ENCODE measurements around the gene C4orf50.
"Not testable (repeated sequence)": the region's sequence is repeated elsewhere in the genome, so short reads cannot be mapped to it uniquely, and the experiment has no call there.

Gene C4orf50

DNA sequence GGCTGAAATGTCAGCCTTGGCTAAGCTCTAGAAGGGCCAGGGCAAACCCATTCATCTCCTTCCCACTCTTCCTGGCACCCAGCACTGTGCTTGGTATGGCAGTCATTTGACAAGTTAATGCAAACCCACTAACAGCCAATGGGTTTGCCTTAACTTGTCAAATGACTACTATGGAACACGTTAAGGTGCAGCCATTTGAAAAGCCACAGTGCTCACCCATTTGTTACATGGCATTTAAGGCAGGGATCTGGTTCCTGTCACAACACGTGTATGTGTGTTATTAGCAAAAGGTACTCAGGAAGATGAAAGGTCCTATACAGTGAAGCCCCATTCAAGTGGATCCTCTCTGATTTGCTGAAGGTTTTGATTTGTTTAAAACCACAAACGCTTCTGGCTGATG lies 132.5 kb downstream of the C4orf50 start:
- DNase-seq, result no peak

DNA sequence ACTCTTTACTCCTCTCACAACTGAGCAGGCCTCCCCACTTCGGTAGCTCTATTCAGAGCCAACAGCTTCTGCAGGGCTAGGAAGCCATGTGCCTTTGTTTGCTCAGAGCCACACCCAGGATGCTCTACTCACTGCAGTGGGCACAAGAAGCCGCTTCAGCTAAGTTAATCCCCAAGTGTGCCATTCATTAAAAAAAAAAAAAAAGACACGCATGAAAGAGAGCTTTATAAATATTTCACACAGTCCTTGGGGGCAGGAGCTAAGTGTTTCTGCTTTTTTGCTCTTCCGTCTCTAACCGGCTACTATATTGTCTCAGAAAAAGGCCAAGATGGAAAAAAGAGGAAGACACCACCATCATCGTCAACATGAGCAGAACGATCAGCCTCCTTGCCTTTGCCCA lies 133.4 kb downstream of the C4orf50 start:
- no peak for DNase-seq

GRCh38 chr4:5883916-5884315 lies 134.3 kb downstream of the C4orf50 start:
- no peak for DNase-seq

DNA sequence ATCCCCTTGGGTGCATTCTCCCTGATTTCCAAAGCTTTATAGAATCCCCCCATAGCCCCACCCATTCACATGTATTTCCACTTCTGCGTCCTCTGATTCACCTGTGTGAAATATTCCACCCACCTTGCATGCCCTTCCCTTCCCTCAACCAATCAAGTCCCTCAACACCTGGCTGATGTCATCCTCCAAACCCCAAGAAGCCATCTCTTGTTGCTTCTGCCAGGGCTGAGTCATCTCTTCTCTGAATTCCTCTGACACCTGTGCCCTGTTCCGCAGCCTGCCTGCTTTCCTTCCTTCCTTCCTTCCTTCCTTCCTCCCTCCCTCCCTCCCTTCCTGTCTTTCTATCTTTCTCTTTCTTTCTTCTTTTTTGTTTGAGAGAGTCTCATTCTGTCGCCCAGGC lies 135.3 kb downstream of the C4orf50 start:
- DNase-seq, result no peak

DNA sequence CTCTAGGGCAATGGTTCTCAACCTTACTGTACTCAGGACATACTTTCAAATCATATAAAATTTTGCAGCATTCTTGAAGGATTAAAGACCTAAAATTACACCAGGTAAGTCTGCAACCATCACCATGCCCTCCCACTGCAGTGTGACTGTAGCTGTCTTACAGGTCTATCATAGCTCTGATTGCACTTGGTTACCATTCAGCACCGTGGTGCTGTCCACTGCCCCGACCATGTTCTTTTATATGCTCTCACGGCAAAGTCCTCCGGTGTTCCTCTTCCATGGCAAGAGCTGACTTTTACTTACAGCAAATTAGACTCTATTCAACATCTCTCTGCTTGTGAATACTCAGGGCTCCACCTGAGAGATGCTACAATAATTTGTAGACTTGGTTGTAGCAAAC lies 136.9 kb downstream of the C4orf50 start:
- no peak for DNase-seq

DNA sequence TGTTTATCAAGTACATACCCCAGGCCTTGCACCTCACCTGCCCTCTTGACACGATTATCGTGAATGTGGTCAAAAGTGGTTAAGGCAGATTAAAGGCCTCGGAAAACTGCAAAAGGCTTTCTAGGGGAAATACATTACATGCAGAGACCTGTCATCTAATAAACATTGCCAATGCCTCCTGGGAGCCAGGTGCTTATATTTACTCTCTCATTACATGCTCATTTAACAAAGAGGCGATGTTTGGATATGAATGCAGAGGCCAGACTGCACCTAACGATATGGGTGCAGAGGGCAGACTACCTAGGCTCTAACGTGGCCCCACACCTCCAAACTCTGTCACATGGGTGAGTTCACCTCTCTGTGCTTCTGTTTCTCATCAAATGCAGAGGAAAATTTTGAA lies 139.9 kb downstream of the C4orf50 start:
- no peak for DNase-seq

DNA sequence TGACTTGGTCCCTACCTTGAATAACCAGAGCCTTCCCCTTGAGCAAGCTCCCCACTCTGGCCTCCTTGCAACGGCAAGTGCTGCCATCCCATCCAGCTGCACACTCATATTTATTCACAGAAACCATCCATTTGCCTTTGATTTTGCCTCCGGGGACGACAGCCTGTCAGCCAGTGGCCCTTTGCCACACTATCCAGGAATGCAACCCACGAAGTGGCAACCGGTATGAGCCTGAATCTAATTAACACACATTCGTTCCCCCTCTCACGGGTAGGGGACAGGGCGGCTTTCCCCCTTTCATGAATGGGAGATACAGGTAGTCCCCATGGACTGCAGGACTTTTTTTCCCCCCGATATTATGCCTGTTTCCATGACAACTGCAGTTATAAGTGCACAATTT lies 140.8 kb downstream of the C4orf50 start:
- DNase-seq, result no peak

- DNase-seq, result no peak
Observed at GRCh38 chr4:5874811-5875449, 143.3 kb downstream of the C4orf50 start.

DNA sequence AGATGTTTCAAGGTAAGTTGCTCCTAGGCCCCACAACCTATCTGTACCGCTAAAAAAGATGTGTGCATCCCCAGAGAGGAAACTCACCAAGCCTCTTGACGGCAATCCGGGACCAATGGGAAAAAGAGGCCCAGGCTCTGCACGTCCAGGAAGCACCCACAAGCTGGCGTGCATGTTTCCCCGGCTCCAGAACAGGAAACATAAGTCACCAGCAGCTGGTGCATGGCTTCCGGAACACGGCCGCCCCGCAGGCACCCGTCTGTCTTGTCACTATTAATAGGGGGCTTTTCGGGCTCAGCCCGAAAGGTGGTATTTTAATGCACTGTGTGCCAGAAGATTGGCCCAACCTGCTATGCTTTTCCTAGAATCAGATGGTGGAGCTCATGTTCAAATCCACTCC lies 147.5 kb downstream of the C4orf50 start:
- DNase-seq, result no peak

DNA sequence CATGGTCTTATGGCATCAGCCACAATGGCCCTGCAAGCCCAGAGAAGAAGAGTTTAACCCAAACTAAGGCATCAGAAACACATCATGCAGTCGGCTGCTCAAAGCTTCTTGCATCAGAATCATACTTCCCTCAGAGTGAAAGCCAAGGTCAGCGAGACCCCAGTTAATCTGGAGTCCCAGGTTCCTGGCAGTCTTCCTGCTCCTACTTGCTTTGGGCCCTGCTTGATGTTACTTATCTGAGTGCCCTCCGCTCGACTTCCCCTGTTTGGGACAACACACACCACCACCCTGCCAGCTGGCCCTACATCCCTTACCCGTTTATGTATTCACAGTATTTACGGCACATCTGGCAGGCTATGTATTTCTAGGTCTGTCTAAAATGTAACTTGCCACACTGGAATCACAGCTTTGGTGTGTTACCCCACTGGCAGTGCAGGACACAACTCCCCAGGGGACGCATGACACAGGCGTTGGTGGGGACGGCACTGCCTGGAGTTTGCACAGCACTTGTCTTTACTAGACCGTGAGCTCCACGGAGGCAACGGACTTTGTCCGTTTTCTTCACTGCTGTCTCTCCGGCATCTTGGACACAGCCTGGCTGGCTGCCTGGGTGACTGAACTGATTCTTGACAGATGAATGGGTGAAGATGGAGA lies 148.1 kb downstream of the C4orf50 start:
- no peak for DNase-seq

GRCh38 chr4:5867866-5868265 lies 150.4 kb downstream of the C4orf50 start:
- no peak for DNase-seq

GRCh38 chr4:5866841-5867813 lies 151.1 kb downstream of the C4orf50 start:
- DNase-seq, result no peak

DNA sequence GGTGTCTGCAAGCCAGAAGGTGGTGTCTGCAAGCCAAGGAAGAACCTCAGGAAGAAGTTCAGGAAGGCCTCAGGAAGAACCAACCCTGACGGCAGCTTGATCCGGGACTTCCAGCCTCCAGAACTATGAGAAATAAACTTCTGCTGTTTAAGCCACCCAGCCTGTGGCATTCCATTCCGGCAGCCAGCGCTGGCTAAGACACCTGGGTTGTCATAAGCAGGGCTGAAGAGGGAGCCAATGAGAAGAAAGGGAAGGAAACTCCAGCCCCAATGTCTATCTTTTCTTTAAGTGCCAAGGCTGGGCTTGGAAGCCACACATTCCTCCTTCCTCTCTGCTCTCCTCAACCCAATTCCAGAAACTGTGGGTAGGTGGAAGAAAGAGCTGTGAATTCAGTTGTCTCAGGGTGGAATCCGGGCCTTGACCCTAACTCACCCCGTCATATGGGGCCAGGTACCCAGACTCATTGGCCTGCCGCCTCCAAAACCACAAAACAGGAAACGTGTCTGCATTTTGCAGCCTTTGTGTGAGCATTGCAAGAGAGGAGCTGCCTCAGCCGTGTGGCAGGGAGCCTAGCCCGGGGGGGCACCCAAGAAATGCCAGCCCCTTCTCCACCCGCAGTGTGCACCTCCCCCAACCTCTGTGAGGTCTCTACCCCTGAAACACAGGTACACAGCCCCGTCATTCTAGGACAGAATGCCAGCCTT lies 152.2 kb downstream of the C4orf50 start:
- no peak for DNase-seq

DNA sequence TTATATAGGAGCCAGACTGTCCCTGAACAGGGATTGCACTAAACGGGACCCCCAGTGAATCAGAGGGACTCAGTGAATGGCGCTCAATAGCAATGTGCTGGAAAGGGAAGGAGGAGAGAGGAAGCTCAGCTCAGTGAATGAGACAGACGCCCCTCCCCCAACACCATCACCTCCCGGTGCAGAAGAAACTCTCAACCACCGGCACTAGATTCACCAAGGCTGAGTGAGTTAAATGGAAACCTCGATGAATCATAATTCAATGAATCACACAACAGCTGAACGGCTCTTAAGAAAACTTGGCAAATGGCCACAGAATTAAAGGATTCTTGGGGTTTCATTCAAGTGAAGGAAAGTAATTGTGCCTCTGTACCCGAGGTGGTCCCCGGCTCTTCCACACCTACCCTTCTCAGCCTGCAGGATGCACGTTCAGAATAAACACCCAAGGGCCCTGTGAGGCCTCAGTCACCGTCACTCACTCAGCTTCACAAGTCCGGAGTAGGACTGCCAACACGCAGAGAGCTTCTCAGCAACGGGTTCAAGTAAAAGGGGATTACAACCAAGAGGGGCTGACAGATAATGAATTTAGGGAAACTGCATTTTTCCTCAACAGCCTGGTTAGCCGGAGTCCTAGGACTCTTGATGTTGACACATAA lies 154.6 kb downstream of the C4orf50 start:
- peak; percentile 63 to 73 for DNase-seq

DNA sequence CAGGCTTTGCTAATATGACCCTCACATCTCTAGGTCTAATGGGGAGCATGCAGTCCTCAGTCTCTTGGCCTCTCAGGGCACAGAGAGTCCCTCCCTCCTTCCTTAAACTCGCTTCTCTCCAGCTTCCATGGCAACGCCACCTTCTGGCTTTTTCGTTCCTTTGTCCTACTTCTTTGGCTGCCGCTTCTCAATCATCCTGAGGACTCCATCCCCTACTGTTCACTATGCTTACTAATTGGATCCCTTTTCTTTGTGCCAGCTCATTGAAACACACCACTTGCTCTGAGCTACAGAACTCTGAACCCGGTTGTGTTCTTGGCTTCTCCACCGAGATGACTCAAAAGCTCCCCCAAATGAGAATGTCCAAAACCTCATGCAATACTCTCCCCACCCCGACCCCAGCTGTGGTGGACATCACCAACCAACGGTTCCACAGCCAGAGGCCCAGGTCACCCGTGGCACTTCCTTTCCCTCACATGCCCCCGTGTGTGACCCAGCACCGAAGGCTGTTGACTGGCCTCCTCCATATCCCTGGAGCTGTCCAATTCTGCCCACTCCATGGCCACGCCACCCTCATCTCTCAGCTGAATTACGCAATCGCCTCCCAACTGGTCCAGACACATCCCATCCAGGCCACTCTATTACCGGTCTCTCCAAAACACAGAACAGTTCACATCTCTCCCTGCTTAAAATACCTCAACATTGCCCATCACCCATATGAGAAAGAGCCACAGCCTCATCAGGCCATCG lies 160.0 kb downstream of the C4orf50 start:
- DNase-seq, result no peak

DNA sequence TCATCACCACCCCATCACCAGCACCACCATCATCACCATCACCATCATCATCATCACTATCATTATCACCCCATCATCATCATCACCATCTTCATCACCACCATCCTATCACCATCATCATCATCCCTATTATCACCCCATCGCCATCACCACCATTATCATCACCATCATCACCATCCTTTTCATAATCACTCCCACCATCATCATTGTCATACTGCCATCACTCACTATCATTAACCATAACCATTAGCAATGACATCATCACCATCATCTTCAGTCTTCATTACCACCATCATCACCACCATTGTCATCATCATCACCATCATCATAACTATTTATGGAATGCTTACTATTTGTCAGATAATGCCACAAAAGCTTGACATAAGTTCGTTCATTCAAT lies 161.0 kb downstream of the C4orf50 start:
- DNase-seq, result no peak

DNA sequence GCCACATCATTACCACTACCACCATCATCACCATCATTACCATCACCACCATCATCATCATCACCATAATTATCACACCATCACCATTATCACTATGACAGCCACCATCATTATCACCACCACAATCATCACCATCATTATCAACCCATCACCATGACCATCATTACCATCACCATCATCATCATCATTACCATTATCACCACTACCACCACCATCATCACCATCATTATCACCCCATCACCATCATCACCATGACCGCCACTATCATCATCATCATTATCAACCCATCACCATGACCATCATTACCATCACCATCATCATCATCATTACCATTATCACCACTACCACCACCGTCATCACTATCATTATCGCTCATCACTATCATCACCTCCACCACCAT lies 161.9 kb downstream of the C4orf50 start:
- DNase-seq, result not testable (repeated sequence)

- DNase-seq, result no peak
Observed at GRCh38 chr4:5854929-5855328, 163.3 kb downstream of the C4orf50 start.

DNA sequence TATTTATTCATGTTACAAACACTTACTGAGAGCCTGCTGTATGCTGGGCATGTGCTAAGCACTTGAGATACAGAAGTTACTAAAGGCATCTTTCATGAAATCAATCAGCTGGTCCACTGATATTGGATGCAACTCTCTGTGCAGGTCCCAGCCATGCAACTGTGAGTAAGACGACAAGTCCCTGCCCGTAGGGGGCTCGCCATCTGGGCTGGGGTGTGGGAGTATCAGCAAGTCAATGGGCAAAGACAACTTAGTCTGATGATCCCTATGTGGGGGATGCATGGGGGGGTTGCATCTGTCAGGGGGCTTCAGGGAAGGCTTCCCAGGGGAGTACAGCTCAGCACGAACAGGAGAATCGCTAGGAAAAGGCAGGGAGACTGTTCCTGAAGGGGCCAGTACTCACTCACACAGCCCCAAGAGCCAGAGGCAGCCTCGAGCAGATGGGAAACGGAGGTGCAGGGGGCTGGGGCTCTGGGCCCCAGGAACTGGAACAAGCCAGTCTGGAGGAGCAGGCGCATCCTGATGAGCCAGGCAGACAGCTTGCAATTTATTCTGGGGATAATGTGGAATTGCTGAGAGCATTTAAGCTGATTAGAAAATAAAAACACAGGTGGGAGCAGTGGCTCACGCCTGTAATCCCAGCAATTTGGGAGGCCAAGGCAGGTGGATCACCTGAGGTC lies 165.6 kb downstream of the C4orf50 start:
- no peak for DNase-seq

DNA sequence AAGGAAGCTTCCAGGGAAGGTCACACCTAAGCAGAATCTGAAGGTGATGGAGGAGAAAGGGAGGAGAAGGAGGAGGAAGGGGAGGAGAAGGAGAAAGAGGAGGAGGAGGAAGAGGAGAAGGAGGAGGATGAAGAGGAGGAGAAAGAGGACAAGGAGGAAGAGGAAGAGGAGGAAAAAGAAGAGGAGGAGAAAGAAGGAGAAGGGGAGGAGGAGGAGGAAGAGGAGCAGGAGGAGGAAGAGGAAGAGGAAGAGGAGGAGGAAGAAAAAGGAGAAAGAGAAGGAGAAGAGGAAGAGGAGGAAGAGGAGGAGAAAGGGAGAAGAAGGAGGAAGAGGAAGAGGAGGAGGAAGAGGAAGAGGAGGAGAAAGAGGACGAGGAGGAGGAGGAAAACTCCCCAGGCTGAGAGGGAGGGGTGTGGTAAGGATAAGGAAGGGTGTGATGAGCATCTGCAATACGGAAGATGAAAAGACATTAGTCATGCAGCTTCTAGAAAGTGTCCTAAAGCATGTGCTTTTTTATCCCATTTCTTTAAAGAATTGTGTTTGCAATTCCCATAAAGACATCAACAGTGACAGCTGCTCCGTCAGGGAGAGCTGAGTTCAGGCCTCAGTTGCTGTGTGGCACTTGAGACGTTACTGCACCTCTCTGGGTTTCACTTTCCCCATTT lies 166.5 kb downstream of the C4orf50 start:
- DNase-seq, result no peak
